Hematopoietic multipotent progenitor cell treated with erythropoietin and hydrocortisone succinate and interleukin-3 and kit ligand, for 15 days (in vitro differentiated cells): Measurements from ENCODE around the gene ACAD10.

Experiments
- DNase-seq: peaks from one replicate; pipeline ENCODE4 v3.0.0-alpha.2; 2015; ENCODE audit warnings: low spot score

Gene ACAD10

DNA sequence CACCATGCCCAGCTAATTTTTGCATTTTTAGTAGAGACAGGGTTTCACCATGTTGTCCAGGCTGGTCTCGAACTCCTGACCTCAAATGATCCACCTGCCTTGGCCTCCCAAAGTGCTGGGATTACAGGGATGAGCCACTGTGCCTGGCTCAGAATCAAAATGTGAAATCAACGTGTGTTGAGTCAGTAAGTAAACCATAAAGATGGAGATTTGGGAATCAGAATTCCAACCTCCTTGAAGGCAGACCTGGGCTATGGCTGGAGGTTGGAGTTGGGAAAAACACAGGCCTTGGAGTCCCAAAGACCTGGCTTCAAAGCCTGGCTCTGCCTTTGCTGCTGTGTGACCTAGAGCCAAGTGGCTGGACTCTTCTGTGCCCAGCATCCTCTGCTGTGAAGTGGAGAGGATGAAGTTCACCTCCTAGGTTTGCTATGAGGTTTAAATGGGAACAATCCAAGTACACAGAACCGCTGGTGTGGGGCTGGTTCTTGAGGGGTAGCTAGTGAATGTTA lies 91.0 kb downstream of the ACAD10 start:
- DNase-seq: no peak

DNA sequence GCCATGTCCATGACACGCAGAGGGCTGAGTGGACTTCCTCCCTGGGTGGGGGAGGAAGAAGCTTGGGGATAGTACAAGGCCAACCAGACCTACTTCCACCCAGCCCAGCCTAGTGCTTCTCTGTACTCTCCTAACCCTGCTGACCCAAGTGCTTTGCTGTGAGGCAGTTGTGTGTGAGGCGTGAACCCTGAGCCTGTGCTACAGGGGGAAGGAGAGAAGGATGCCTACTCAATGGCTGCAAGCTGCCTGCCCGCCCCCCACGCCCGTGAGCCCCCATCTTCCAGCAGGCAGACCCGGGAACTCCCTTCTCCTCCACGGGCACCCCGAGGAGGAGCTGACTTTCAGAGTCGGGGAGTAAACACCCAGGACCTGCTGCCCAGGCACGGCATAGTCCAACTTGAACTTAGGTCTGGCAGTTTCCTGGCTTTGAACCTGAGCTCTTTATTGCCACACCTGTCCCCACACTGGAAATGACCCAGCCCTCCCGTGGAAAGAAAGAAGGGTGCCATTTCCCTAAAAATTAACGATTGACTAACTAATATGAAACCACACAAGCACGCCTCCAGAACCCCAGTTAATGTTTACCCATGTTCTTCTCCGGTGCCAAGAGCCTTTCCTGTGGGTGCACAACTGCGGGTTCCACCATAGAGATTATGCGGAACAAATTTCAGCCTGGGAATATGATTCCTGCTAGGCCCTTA lies 91.6 kb downstream of the ACAD10 start:
- DNase-seq: no peak

DNA sequence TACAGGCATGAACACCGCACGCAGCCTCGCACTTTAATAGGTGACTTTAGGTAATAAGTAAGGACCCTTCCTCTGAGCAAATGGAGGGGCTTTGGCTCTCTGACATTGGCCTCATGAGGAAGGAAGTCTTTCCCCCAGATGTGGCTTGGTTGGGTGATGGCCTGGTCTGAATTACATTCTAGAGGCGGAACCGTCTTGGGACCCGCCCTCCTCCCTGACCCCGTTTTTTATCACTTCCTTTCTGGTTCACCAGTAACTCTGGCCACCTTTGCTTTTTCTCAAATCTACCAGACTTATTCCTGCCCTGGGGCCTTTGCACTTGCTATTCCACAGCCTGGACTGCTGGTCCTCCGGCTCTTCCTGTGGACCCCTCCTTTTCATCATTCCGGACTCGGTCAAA lies 94.3 kb downstream of the ACAD10 start:
- no peak for DNase-seq

DNA sequence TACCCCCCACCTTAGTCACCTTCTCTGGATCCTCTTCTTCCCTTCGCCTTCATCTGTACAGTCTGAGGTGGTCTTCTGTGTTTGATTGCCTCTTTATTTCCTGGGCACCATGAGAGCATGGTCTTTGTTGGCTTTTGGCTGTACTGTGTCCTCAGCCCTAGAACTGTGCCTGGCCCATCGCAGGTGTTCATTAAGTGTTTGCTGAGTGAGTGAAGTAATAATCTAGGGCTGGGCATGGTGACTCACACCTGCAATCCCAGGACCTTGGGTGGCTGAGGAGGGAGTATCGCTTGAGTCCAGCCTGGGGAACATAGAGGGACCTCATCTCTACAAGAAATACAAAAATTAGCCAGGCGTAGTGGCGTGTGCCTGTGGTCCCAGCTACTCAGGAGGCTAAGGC lies 94.8 kb downstream of the ACAD10 start:
- no peak for DNase-seq

DNA sequence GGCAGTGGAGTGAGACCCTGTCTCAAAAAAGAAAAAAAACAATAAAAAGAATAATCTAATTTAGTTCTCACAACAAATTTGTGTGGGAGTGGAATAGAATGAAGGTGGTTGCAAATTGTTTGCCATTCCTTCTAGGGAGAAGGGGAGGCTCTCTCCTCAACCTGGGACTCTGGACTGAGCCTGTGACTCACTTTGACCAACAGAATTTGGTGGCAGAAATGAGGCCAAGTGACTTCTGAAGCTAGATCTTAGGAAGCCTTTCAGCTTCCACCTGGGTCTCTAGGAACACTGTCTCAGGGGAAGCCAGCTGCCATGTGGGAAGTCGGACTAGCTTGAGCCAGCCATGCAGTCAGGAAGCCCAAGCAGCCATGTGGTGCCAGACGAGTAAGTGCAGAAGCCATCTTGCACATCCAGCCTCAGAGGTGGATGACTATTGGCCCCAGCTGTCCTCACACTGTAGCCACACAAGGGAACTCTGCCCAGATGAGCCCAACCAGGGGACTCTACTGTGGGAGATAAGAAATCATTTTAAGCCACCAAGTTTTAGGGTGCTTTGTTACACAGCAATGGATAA lies 95.3 kb downstream of the ACAD10 start:
- no peak for DNase-seq

DNA sequence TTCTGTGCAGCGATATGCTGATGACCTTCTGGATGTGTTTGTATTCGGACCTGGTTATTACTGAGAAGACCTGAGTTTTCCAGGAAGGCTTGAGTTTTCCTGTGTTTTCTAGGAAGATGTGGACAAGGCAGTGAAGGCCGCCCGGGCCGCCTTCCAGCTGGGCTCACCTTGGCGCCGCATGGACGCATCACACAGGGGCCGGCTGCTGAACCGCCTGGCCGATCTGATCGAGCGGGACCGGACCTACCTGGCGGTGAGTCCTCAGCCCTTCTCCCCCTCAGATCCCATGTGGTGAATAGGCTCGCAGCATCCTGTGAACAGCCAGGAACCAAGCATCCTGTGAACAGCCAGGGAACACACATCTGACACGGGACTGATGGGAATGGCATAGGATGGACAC lies 97.2 kb downstream of the ACAD10 start:
- DNase-seq: no peak

DNA sequence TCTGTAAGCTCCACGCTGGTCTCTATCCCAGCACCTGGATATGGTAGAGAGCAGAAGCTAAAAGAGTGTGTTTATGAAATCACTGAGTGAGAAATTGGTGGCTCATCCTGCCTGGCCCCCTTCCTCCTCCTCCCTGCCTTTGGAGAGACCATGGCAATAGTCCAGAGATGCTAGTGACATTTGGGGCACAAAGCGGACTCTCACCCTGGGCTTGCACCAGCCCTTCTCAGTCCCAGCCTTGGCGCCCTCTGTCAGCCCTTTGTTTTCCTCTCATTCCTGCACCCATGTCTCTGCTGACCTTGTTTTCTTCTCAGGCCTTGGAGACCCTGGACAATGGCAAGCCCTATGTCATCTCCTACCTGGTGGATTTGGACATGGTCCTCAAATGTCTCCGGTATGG lies 99.1 kb downstream of the ACAD10 start:
- no peak for DNase-seq

DNA sequence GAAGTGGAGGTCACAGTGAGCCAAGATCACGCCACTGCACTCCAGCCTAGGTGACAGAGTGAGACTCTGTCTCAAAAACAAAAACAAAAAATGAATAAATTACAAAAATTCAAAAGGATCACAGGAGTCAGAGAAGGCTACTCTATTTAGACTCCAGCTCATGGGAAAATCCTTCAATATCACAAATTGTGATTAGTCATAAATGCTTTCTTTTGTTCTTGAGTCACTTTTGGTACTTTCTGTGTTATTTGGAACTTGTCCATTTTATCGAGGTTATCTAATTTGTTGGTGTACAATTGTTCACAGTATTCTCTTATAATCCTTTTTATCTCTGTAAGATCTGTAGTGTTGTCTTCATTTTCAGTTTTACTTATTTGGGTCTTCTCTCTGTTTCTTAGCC lies 99.8 kb downstream of the ACAD10 start:
- no peak for DNase-seq

DNA sequence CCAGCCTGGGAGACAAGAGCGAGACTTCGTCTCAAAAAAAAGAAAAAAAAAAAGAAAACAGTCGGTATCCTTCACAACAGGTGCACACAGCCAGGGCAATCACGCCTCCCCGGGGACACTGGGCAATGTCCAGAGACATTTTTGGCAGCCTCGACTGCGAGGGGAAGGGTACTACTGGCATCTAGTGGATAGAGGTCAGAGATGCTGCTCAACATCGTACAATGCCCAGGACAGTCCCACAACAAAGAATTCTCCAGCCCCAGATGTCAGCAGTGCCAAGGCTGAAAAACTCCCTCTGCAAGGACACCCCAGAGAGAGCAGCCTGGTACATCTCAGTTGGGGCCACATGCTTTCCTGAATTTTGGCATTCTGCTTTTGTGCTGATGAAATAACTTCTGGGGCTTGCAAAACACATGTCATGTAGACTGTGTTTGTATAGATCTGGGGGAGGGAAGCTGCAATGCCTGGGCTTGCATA lies 102.4 kb downstream of the ACAD10 start:
- no peak for DNase-seq

DNA sequence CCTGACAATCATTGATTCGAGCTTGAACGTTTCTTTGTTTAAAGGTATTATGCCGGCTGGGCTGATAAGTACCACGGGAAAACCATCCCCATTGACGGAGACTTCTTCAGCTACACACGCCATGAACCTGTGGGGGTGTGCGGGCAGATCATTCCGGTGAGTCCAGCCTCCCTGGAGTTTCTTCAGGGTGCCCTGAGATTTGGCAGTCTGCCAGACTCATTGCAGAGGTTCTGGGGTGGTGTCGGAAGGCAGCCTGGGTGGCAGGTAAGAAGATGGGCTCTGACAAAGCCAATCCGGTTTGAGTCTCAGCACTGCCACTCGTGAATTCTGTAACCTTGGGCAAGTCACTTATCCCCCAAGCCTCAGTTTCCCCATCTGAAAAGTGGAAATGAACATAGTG lies 103.9 kb downstream of the ACAD10 start:
- DNase-seq: peak; percentile 31

DNA sequence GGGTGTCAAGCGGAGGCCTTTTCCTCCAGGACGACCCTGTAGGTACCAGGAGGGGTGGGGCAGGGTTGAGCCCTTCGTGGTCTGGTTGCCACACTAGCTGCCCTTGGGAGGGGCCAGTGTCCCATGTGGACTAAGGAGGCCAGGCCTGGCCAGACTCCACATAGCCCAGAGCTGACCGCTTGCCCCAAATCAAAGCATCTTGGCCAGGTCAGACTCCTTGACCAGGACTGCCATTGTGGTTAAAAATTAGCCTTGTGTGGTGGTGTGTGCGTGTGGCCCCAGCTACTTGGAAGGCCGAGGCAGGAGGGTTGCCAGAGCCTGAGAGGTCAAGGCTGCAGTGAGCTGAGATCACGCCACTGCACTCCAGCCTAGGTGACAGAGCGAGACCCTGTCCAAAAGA lies 105.7 kb downstream of the ACAD10 start:
- DNase-seq: no peak

DNA sequence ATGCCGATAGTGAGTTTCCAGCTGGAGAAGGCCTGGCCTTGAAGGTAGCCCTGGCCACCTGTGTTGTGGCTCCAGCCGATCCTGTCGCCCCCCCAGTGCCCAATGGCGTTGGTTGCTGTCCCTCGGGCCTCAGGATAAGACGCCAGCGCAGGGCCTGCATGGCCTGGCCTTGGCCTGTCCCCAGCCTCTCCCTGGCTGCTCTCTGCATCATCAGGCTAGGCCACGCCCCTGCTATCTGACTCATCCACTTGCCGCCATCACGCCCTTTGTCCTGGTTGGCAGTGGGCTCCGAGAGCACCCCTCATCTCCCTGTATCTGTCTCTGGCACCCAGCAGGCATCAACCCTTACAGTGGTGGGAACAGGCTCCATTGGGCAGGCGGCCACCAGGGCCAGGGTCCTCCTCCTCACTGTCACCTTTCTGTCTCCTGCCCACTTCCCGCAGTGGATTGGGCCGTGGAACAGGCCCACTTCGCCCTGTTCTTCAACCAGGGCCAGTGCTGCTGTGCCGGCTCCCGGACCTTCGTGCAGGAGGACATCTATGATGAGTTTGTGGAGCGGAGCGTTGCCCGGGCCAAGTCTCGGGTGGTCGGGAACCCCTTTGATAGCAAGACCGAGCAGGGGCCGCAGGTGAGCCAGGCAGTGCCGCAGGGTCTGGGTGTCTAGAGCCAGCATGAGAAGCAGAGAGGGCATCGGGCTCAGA lies 106.5 kb downstream of the ACAD10 start:
- peak; percentile 78 for DNase-seq

DNA sequence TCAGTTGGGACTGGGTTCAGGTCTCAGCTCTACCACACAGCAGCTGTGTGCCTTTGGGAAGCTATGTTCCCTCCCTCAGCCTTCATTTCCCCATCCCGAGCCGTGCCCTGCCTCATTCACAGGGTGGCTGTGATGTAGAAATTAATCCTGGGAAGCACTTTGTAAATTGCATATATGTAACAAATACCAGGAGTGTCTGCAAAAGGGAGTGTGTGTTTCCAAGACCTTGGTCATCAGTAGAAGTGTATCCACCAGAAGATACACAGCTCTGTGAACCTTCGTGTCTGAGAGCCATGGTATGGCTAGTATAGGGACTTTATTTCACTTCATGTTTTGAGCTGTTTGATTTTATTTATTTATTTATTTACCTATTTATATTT lies 107.0 kb downstream of the ACAD10 start:
- no peak for DNase-seq

DNA sequence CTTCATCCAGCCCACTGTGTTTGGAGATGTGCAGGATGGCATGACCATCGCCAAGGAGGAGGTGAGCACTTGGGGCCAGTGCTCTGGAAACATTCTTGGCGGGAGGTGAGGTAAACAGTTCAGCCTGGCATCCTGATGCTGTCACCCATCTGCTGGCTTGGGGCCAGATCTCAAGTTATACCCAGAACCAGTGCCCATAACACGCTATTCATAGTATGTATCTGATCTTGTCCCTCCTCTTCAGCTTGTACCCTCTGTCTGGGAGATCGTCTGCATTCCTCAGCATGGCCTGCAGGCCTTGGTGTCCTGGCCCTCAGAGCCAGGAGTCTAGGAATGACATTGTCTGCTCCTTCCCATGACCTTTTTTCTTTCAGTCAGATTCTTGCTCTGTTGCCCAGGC lies 112.3 kb downstream of the ACAD10 start:
- no peak for DNase-seq

DNA sequence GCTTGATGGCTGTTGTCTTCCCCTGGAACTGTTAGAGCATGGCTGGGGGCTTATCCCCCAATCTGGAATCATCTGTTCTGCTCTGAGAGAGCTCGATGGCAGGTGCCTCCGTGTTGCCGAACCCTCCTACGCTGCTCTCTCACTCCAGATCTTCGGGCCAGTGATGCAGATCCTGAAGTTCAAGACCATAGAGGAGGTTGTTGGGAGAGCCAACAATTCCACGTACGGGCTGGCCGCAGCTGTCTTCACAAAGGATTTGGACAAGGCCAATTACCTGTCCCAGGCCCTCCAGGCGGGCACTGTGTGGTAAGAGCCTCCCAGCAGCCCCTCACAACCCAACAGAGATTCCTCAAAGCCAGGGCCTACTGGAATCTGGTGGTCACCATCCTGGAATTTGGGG lies 113.9 kb downstream of the ACAD10 start:
- no peak for DNase-seq

DNA sequence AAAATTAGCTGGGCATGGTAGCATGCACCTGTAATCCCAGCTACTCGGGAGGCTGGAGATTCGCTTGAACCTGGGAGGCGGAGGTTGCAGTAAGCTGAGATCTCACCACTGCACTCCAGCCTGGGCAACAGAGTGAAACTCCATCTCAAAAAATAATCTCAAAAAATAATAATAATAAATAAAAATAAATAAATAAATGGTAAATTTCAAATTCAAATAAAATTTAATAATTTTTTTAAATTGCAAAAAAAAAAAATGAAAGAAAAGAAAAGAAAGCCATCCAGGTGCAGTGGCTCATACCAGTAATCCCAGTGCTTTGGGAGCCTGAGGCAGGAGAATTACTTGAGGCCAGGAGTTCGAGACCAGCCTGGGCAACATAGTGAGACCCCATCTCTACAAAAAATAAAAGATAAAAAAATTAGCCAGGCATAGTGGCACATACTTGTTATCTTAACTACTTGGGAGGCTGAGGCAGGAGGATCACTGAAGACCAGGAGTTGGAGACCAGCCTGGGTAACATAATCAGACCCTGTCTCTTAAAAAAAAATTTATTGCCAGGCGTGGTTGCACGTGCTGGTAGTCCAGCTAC lies 117.3 kb downstream of the ACAD10 start:
- no peak for DNase-seq

DNA sequence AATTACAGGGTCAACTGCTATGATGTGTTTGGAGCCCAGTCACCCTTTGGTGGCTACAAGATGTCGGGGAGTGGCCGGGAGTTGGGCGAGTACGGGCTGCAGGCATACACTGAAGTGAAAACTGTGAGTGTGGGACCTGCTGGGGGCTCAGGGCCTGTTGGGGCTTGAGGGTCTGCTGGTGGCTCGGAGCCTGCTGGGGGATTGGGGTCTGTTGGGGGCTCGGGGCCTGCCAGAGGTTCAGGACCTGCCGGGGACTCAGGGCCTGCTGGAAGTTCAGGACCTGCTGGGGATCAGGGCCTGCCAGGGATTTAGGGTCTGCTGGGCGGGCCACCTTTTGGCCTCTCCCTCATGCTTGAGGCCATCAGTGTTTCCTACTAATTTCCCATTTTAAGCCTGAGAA lies 118.0 kb downstream of the ACAD10 start:
- DNase-seq: no peak

DNA sequence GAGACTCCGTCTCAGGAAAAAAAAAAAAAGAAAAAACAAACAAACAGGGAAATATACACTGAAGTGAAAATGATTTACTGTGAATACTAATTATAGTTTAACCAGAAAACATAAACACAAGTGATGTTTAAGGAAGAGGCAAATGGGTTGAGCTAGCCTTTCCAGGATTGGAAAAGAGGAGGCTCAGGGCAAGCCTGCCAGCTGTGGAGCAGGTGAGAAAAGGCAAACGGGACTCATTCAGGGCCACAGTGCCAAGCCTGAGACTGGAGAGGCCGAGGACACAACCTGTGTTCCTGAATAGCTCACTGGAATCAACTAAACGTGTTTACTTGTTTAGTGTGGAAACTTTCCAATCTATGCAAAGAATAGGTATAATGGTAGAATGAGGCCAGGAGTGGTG lies 120.5 kb downstream of the ACAD10 start:
- DNase-seq: no peak
